ENCODE results near the gene ATXN7L1.

The ATXN7L1 gene, protein sequence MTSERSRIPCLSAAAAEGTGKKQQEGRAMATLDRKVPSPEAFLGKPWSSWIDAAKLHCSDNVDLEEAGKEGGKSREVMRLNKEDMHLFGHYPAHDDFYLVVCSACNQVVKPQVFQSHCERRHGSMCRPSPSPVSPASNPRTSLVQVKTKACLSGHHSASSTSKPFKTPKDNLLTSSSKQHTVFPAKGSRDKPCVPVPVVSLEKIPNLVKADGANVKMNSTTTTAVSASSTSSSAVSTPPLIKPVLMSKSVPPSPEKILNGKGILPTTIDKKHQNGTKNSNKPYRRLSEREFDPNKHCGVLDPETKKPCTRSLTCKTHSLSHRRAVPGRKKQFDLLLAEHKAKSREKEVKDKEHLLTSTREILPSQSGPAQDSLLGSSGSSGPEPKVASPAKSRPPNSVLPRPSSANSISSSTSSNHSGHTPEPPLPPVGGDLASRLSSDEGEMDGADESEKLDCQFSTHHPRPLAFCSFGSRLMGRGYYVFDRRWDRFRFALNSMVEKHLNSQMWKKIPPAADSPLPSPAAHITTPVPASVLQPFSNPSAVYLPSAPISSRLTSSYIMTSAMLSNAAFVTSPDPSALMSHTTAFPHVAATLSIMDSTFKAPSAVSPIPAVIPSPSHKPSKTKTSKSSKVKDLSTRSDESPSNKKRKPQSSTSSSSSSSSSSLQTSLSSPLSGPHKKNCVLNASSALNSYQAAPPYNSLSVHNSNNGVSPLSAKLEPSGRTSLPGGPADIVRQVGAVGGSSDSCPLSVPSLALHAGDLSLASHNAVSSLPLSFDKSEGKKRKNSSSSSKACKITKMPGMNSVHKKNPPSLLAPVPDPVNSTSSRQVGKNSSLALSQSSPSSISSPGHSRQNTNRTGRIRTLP

DNA sequence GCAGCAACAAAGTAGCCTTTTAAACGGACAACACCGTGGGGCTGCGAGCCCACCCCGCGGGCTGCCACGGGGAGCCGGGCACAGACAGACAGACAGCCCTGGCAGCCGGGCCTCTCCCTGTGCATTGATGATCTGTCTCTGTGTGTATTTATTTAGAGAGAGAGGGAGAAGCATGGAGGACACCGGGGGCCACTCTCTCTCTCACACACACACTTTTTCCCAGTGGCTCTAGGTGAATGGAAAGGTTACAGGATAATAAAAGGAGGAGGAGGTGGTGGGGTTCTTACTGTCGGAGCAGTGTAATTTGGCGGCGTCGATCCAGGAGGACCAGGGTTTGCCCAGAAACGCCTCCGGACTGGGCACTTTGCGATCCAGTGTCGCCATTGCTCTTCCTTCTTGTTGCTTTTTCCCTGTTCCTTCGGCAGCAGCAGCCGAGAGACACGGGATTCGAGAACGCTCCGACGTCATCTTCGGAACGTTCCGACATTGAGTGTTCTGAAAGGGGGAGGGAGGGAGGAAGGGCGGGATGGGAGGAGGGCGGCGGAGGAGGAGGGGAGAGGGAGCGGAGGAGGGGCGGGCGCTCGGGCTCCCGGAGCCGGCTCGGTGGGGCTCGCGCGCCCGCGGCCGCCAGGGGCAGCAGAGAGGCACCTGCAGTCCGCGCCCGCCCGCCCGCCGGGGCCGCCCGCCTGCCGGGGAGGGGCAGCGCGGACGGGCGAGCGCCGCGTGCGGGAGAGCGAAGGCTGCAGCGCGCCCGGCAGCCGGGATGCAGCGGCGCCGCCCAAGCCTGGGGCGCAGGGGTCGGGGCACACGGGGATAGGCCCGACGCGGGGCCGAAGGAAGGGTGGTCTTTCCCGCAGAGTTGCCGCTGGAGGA, at the start of gene ATXN7L1:
ATXN7L1 (minus strand) TSS at position 509 of the 873 bp plus-strand sequence; CDS start at position 468, 41 bp downstream.
- TF ChIP-seq CTCF (conservative IDR thresholded peaks at IDR 0.05; ENCODE audit: low read depth), result peak; percentile 99
- ChIA-PET POLR2A (ENCODE audit: low non-redundant PET) (no interaction called here), CTCF (interaction anchor here (0.7 to 1.8 kb wide), 10 partner anchors 16 to 287 kb away, joined by 3 to 7 read pairs (median 3); no protein-coding TSS in a partner anchor)
- H3K27ac ChIP-seq, result peak within 1 kb of the TSS; percentile 80
- DNase-seq (ENCODE audit: low spot score), result peak; percentile 96

- POLR2A ChIA-PET (ENCODE audit: low non-redundant PET), result no interaction called here
- H3K27ac ChIP-seq, result no peak overlapping the region
- CTCF ChIA-PET, result interaction anchor here (0.5 kb wide), 1 partner anchor 1018 kb away, joined by 3 read pairs; no protein-coding TSS in a partner anchor
- no peak for TF ChIP-seq CTCF (conservative IDR thresholded peaks at IDR 0.05; ENCODE audit: low read depth)
- DNase-seq (ENCODE audit: low spot score), result no peak
These were observed 49.7 kb upstream of the ATXN7L1 start for GRCh38 chr7:105926131-105926530.

DNA sequence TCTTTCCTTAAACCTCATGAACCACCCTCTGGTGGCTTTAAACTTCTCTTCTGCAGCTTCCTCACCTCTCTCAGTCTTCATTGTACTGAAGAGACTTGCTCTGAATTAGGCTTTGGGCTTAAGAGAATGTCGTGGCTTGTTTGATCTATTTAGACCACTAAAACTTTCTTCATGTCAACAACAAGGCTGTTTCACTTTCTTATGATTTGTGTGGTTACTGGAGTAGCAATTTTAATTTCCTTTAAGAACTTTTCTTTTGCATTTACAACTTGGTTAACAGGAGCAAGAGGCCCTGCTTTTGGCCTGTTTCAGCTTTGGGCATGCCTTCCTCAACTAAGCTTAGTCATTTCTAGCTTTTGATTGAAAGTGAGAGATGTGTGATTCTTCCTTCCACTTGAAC, 48.5 kb upstream of the ATXN7L1 start:
- ChIA-PET CTCF (no interaction called here), POLR2A (ENCODE audit: low non-redundant PET) (no interaction called here)
- no peak overlapping the region for H3K27ac ChIP-seq
- TF ChIP-seq CTCF (conservative IDR thresholded peaks at IDR 0.05; ENCODE audit: low read depth), result no peak
- DNase-seq (ENCODE audit: low spot score), result no peak

GRCh38 chr7:105920766-105921165, 44.4 kb upstream of the ATXN7L1 start:
- no peak for DNase-seq (ENCODE audit: low spot score)
- no peak overlapping the region for H3K27ac ChIP-seq
- CTCF ChIA-PET, result no interaction called here
- no peak for TF ChIP-seq CTCF (conservative IDR thresholded peaks at IDR 0.05; ENCODE audit: low read depth)
- POLR2A ChIA-PET (ENCODE audit: low non-redundant PET), result no interaction called here

DNA sequence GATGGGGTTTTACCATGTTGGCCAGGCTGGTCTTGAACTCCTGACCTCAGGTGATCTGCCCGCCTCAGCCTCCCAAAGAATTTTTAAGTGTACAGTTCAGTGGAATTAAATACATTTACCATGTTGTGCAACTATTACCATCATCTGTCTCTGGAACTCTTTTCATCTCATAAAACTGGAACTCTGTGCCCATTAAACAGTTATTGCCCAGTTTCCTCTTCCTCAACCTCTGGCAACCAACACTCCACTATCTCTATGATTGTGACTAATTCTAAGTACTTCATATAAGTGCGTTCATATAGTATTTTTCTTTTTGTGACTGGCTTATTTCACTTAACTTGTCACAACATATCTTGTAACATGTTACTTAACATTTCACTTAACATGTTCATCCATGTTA, 41.3 kb upstream of the ATXN7L1 start:
- DNase-seq (ENCODE audit: low spot score), result no peak
- CTCF ChIA-PET, result no interaction called here
- POLR2A ChIA-PET (ENCODE audit: low non-redundant PET), result interaction anchor here (0.5 kb wide), 1 partner anchor 65 kb away, joined by 3 read pairs; no protein-coding TSS in a partner anchor
- H3K27ac ChIP-seq, result no peak overlapping the region
- TF ChIP-seq CTCF (conservative IDR thresholded peaks at IDR 0.05; ENCODE audit: low read depth), result no peak

GRCh38 chr7:105916603-105917002, 40.2 kb upstream of the ATXN7L1 start:
- no peak for TF ChIP-seq CTCF (conservative IDR thresholded peaks at IDR 0.05; ENCODE audit: low read depth)
- peak; percentile 12 for DNase-seq (ENCODE audit: low spot score)
- ChIA-PET CTCF (no interaction called here), POLR2A (ENCODE audit: low non-redundant PET) (no interaction called here)
- no peak overlapping the region for H3K27ac ChIP-seq

Data from RWPE1 (cell line).